Thyroid gland (tissue), 4 donors: ENCODE results near the gene DLG1.

Experiments used
- POLR2A ChIP-seq, 2 donors: fragments of 450-650 bp; IDR thresholded peaks; one replicate each; pipeline ENCODE4 v1.6.1; 2017; ENCODE audit warnings: antibody characterized with exemption in 2 of 2, mild to moderate bottlenecking in 2 of 2, moderate library complexity in 1 of 2
- TF ChIP-seq, protein P1 (sequence below), 6 experiments: fragments of 200-600 bp in 3 of 6; fragments of 450-650 bp in 3 of 6; sonication (generic) in 3 of 6; IDR thresholded peaks; one replicate each; pipeline ENCODE4 v1.5.1; 2016 to 2019; ENCODE audit warnings: antibody characterized with exemption in 6 of 6, mild to moderate bottlenecking in 2 of 6, inconsistent platforms in 1 of 6, moderate library complexity in 1 of 6

DNA sequence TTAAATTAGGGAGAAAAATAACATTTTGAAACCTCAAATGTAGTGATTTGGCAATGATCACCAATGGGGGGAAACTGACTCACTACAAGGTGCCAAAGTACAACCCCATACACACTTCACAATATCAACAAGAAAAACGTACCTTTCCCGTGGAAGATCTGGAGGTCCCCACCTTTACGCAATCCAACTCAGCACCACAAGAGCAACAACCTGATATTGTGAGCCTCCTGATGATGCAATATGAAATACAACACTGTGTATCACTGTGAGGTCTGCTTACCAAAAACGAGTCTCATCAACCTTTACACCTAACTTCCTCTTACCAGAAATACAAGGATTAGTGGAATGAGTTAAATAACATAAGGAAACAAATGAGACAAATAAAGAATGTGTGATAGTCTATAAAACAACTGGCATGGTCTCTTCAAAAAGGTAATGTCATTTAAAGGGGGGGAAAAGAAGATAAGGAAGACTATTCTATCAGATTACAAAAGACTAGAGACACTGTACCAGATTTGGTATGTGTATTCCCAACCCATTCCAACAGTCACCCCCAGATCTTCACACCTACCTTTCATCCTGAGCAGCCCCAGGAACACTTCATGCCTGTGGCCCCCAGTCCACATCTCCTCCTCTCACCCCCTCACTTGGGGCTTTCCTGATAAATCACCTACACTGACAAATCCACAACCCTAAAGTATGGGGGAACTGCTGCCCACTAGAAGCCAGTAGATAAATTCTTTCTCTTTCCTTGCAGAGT lies 27.7 kb downstream of the DLG1 start:
- TF ChIP-seq, protein P1, sequence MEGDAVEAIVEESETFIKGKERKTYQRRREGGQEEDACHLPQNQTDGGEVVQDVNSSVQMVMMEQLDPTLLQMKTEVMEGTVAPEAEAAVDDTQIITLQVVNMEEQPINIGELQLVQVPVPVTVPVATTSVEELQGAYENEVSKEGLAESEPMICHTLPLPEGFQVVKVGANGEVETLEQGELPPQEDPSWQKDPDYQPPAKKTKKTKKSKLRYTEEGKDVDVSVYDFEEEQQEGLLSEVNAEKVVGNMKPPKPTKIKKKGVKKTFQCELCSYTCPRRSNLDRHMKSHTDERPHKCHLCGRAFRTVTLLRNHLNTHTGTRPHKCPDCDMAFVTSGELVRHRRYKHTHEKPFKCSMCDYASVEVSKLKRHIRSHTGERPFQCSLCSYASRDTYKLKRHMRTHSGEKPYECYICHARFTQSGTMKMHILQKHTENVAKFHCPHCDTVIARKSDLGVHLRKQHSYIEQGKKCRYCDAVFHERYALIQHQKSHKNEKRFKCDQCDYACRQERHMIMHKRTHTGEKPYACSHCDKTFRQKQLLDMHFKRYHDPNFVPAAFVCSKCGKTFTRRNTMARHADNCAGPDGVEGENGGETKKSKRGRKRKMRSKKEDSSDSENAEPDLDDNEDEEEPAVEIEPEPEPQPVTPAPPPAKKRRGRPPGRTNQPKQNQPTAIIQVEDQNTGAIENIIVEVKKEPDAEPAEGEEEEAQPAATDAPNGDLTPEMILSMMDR (IDR thresholded peaks at IDR 0.05) = no peak
- no peak for TF ChIP-seq POLR2A (IDR thresholded peaks at IDR 0.05)
